CD4-positive, alpha-beta T cell treated with Interleukin-15 for 4 hours (primary cell): ENCODE measurements around the gene NEUROD2.

Source experiments
- DNase-seq: peaks from one replicate; pipeline ENCODE4 v3.0.0-alpha.2; 2020; ENCODE audit warnings: low spot score

Gene NEUROD2

DNA sequence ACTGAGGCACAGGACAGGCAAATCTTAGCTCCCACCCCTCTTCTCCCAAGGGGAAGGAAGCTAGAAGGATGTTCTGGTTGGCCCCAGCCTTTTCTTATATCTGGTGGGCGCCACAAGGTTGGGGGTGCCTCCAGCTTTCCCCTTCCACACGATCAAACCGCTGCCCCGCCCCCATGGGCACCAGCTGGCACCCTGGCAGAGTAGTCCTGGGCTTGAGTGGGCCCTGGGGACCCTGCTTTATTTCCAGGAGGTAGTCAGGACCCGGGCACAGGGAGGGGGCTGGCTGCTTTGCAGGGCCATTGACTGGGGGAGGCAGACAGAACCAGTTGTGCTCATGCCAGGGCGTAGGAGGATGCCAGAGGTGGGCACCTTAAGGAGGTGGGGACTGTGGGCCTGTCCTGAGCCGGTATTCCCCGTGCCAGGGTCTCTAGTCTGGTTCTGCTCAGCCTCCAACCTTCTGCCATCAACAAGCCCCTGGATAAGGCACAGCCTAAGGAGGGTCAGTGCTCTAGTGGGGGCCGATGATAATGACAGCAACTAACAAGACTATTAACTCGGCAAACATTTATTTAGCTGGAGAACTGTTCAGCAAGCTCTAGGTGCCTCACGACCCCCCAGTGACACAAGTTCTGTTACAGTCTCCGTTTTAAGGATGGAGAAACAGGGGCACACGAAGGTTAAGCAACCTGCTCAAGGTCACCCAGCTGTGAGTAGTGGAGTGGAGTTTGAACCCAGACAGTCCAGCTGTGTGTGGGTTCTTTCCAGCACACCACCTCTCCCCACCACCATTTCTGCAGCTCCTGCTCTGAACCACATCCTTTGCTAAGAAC, 11.5 kb upstream of the NEUROD2 start:
- DNase-seq = no peak

- DNase-seq = no peak
Measured at GRCh38 chr17:39618246-39618913, 10.7 kb upstream of the NEUROD2 start.

DNA sequence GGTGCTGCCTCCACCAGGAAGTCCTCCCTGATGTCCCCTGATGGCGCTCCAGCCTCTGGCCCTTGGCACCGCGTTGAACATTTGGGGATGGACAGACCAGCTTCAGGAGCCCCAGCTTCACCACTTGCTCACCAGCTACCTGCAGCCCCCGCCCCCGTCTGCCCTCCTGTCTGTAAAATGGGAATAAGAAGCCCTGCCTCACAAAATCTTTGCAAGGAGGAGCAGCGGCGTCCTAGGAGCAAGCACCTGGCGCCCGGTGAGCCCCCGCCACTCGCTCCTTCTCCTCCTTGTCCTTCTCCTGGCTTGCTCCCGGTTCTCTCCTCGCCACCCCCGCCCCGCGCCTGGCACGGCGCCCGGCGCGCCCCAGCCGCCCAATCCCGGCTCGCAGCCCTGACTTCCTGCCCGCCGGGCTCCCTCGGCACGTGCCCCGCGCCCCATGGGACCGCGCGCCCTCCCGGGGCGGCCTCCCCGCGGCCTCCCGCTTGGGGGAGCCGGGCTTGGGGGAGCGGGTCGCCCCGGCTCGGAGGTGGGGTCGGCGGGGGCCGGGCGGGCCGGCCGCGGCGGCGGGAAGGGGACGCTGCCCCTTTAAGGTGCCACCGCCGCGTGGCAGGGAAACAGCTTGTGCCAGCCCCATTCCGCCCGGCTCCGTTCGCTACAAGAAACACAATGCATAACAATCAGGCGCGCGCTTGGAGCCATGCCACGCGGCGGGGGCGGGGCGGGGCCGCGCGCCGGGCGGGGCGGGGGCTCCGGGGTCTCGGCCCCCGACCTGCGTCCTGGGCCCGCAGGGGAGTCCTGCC, 9.9 kb upstream of the NEUROD2 start:
- DNase-seq = peak; percentile 46

GRCh38 chr17:39617100-39617445, 9.4 kb upstream of the NEUROD2 start:
- DNase-seq = no peak

- DNase-seq = no peak
Measured at GRCh38 chr17:39615434-39615833, 7.7 kb upstream of the NEUROD2 start.

DNA sequence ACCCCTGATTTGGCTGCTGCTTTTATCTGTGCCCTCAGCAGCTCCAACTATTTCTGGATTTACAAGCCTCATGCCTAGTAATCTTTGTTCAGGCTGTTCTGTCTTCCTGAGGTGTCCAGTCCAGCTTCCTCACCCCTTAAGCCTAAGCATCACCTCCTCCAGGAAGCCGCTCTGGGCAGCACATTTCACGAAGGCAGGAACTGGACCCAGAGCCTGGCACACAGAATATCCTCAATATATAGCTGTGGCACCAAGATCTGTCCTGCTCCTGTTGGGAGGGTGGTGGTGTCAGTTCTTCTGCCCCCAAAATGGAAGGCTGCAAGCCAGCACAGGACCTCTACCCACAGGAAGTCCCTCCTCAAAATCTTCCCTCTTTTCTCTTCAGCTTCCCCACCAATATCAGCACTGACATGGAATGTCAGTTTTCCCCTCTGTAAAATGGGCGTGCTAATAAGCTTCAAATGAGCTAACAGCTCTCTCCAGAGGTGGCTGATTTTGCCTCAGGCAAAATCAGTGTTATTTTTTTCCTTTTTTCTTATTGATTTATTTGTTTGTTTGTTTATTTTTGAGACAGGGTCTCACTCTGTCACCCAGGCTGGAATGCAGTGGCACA, 6.9 kb upstream of the NEUROD2 start:
- no peak for DNase-seq

- no peak for DNase-seq
Measured at GRCh38 chr17:39612935-39613464, 5.3 kb upstream of the NEUROD2 start.

DNA sequence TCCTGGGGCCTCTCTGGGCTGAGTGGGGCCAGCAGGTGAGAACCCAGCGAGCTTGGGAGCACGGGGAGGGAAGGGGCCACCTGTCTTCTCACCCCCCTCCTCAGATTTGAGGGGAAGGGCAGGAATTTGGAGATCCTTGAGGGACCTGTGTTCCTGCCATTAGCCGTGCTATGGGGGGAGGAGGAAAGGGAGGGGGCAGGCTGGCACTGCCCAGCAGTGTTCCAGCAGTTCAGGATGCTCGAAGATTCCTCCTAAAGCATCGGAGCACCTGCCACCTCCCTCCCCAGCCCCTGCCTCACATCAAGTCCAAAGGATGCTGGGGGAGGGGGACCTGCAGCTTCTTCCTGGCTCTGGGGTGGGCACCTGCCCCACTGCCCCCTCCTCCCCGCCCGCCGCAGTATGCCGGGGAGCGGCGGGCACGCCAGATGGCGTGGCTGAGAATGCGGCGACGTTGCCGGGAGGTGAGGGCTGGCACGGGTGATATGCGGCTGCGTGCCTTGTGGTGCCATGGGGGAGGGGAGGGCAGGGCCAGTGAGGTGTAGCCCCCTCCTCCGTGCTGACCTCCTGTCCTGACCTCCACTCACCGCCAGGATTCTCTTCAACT, 4.7 kb upstream of the NEUROD2 start:
- no peak for DNase-seq

GRCh38 chr17:39611401-39612112, 3.8 kb upstream of the NEUROD2 start:
- no peak for DNase-seq

DNA sequence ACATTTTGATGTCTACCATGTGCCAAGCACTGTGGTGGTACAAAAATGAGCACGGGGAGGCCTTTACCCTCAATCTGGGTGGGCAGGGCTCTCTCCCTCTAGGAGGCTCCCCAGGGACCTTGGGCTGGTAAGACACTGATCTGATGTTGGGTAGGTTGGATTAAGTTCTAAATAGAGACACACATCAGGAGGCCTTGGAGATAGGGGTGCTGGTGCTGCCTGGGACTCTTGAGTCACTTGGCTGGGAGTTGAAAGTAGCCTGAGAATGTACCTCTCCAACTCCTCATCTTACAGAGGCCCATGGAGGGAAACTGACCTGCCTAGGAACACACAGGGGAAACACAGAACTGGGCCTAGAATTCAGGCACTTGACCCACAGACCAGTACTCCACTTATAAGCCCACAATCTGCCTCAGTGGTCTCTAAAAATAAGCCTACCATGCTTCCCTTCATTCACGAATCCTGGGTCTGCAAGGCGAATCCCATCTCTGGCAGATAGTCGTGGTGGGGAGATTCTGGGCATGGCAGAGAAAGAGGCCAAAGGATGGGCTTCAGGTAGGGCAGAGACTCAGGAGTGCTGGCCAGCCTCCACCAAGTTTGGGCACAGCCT, 1.8 kb upstream of the NEUROD2 start:
- no peak for DNase-seq

DNA sequence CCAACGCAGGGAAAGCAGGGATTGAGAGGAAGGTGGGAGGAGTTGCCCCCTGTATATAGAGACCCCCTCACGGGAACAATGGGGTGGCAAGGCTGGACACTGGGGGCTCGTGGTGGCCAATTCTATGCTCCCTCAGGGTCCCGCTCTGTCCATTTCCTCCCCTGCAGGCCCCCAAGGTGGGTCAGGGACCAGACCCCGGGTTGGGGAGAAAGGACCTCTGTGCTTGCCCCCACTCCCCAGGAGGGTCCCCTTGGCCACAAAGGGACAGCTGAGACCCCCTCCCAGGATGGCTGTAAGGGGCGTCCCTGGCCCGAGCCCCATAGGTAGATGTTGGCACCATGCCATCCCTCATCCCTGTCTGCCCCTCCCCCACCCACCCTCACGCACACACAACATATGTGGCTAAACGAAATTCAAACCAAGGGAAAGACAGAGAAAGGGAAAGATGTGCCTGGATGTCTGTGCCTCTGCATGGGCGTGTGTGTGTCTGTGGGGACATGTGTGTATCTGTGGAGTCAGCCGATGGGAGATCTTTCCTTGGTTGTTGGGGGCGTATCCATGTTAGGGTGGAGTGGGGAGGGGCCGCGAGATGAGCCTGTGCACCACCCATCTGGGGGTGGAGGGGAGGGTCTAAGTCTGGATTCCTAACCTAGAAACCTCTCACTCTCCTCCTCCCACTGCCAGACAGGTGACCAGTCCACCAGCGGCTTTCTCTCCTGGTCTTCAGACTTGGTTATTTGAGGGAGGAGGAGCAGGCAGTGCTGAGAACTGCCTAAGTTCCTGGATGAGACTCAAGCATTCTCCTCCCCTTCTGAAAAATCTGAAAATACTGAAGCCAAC, 642 bp upstream of the NEUROD2 start:
- no peak for DNase-seq

DNA sequence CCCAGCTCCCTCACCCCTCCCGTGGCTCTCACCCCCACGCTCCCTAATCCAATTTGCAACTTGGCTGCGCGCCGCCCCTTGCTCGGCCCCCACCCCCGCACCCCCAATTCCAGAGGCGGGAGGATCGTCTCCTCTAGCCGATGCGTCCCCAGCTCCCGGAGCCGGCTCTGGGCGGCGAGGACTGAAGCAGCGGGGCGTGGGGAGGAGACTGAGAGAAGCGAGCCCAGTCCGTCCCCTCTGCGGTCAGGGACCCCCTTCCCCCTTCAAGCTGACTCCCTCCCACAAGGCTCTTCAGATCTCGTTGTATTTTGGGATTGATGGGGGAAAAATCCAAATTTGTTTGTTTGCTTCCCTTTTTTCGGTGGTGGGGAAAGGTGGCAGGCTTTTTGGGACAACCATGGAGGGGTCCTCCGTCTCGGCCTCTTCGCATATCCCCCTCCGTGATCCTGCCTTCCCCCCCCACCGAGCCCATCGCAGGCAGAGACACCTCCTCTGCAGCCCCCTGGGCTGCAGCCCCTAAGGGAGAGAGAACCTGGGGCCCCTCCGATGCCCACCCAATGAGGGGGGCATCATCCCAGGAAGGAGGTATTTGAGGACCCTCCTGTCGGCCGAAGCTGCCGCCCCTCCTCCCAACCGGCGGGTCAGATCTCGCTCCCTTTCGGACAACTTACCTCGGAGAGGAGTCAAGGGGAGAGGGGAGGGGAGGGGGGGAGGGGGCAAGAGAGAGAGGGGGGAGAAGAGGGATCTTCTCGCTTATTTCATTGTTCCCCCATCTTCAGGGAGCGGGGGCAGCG, 466 bp downstream of the NEUROD2 start:
- no peak for DNase-seq

DNA sequence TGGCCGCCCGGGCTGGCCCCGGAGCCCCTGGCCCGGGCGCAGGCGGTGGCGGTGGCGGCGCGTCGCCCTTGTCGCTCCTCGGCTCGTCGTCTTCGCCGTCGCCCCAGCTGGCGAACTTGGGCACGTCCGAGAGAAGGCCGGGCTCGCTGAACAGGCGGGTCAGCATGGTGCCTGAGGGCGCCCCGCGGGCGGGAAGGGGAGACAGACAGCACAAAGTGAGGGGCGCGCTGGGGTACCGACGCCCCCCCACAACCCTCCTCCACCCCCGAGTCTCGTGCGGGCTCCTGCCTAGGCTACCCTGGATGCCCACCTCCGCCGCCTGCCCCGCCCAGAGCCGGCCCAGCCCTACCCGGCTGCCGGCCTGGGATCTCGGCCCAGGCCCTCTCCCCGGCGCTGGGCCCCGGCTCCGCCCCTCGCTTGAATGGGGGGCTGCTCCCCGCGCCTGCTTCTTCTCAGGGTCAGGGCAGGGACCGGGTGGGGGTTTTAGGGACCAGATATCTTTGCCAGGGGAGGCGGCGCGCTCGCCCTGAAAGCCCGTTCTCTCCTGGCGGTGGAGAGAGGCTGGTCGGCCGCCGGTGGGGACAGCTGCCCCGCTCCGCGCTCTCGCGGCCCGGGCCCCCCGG, 1.2 kb downstream of the NEUROD2 start:
- DNase-seq = no peak

DNA sequence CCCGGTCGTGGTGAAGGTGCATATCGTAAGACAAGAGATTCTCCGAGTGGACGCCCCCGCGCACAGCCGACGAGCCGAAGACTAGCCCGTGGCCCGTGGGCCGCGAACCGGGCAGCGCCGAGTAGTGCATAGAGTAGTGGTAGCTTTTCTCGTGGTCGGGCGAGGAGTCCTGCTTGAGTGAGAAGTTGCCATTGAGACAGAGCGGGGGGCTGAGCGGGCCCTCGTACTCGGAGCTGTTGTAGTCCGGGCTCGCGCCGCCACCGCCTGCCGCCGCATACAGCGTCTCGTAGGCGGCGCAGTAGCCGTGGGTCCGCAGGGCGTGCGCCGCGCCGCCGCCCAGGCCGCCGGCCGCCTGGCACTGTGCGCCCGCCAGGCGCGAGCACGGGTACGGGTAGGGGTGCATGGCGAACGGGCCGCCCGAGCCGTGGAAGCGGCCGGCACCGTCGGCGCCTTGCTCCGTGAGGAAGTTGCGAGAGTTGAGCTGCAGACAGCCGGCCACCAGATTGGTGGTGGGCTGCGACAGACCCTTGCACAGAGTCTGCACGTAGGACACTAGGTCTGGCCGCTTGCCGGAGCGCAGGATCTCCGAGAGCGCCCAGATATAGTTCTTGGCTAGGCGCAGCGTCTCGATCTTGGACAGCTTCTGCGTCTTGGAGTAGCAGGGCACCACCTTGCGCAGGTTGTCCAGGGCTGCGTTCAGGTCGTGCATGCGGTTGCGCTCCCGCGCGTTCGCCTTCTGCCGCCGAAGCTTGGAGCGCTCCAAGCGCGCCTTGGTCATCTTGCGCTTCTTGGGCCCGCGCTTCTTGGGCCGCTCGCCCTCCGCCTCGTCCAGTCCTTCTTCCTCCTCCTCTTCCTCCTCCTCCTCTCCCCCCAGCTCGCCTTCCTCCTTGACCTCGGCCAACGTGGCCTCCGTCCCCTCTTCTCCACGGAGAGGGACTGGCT, 2.0 kb downstream of the NEUROD2 start:
- DNase-seq = no peak

DNA sequence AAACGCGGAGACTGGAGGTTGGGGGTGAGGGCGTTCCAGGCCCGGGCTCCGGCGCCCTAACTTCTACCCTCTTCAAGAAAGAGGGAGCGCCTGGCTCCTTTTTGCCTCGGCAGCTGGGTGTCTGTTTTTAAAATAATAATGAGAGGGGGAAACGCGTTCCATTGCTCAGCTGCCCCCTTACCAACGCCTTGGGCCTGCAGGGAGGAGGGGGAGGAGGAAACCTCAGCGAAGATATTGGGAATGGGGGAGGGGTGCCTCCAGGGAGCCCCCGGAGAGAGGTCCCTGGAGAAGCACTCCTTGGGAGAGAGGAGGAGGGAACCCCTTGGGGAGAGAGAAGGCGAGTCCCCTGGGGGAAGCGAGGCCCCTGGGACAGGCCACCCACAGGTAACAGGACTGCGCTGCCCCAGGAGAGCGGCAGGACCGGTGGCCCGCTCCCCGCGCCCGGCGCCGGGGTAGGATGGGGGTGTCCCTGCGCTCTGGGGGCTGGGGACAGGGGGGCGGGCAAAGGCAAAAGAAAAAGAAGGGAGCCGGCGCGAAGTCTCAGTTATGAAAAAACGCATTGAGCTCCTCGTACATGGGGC, 2.7 kb downstream of the NEUROD2 start:
- no peak for DNase-seq

- no peak for DNase-seq
Measured at GRCh38 chr17:39603304-39604016, 4.3 kb downstream of the NEUROD2 start.
